ENCODE data around the gene ITPR1.

DNA sequence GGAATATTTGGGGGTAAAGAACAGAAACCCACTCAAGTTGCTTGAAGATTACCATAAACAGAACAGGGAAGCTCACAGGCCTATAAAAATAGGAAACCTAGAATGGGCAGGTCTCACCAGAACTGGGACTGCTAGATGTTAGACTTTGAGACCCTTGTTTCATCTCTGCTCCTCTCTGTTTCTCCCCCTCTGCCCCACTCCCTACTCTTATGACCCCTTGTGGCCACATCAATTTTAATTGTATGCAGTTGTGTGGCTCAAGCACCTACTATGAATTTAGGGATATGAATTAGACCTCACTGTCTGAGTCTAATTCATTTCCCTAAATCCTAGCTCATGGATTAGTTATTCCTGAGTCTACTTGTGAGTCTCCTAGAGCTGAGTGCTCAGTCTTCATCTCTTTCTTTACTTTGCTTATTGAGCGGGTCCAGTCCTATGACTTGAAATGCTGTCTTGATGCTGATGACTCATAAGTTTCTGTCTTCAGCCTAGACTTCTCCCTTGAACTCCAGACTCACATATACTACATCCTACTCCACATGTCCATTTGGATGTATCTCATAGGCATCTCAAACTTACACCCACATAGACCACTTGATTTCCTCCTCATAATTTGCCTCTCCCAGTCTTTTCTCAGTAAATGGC lies 78.7 kb downstream of the ITPR1 start:
- TF ChIP-seq TCF12 (IDR thresholded peaks at IDR 0.05): no peak
- TF ChIP-seq RAD21 (IDR thresholded peaks at IDR 0.05; ENCODE audit: low read length): peak; percentile 26; the same call in 1 of the 2 replicates
- TF ChIP-seq, protein P1, sequence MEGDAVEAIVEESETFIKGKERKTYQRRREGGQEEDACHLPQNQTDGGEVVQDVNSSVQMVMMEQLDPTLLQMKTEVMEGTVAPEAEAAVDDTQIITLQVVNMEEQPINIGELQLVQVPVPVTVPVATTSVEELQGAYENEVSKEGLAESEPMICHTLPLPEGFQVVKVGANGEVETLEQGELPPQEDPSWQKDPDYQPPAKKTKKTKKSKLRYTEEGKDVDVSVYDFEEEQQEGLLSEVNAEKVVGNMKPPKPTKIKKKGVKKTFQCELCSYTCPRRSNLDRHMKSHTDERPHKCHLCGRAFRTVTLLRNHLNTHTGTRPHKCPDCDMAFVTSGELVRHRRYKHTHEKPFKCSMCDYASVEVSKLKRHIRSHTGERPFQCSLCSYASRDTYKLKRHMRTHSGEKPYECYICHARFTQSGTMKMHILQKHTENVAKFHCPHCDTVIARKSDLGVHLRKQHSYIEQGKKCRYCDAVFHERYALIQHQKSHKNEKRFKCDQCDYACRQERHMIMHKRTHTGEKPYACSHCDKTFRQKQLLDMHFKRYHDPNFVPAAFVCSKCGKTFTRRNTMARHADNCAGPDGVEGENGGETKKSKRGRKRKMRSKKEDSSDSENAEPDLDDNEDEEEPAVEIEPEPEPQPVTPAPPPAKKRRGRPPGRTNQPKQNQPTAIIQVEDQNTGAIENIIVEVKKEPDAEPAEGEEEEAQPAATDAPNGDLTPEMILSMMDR (IDR thresholded peaks at IDR 0.05): peak; percentile 31
- TF ChIP-seq FOSL2 (IDR thresholded peaks at IDR 0.05; ENCODE audit: borderline replicate concordance, low read depth): peak; percentile 6; the same call in 1 of the 2 replicates
- TF ChIP-seq, protein P2, sequence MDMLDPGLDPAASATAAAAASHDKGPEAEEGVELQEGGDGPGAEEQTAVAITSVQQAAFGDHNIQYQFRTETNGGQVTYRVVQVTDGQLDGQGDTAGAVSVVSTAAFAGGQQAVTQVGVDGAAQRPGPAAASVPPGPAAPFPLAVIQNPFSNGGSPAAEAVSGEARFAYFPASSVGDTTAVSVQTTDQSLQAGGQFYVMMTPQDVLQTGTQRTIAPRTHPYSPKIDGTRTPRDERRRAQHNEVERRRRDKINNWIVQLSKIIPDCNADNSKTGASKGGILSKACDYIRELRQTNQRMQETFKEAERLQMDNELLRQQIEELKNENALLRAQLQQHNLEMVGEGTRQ (IDR thresholded peaks at IDR 0.05; ENCODE audit: borderline replicate concordance, low read depth, low read length): no peak
- no peak for TF ChIP-seq JUND (IDR thresholded peaks at IDR 0.05)
- TF ChIP-seq, protein P3, sequence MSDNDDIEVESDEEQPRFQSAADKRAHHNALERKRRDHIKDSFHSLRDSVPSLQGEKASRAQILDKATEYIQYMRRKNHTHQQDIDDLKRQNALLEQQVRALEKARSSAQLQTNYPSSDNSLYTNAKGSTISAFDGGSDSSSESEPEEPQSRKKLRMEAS (IDR thresholded peaks at IDR 0.05; ENCODE audit: low read depth): no peak
- TF ChIP-seq, protein P4, sequence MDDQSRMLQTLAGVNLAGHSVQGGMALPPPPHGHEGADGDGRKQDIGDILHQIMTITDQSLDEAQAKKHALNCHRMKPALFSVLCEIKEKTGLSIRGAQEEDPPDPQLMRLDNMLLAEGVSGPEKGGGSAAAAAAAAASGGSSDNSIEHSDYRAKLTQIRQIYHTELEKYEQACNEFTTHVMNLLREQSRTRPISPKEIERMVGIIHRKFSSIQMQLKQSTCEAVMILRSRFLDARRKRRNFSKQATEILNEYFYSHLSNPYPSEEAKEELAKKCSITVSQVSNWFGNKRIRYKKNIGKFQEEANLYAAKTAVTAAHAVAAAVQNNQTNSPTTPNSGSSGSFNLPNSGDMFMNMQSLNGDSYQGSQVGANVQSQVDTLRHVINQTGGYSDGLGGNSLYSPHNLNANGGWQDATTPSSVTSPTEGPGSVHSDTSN (IDR thresholded peaks at IDR 0.05): no peak
- TF ChIP-seq POLR2AphosphoS5 (IDR thresholded peaks at IDR 0.05; ENCODE audit: low read depth, low read length): no peak
- no peak for TF ChIP-seq RFX5 (IDR thresholded peaks at IDR 0.05; ENCODE audit: low read length)
- TF ChIP-seq FOXM1 (IDR thresholded peaks at IDR 0.05; ENCODE audit: low read depth): no peak

All from SK-N-SH (cell line).